Neural crest cell (in vitro differentiated cells): ENCODE measurements around the gene RPTOR. TPM values are rescaled to one million over a fixed set of nuclear protein-coding genes. Genes with fewer than 3 reads are reported as not detected.

ENCODE experiments used
- DNase-seq: peaks from one replicate; pipeline ENCODE4 v3.0.0; 2021; ENCODE audit warnings: low read depth, mixed read lengths, low spot score
- H3K27ac Mint-ChIP-seq: one replicate; pipeline ENCODE4 v1.8.0; 2021; ENCODE audit warnings: mild to moderate bottlenecking, mixed read lengths; ENCODE audit not compliant: unreplicated experiment
- H3K27me3 Mint-ChIP-seq: 2 replicates; pipeline ENCODE4 v1.8.0; 2021; ENCODE audit warnings: low read depth, mild to moderate bottlenecking, mixed read lengths
- H3K36me3 Mint-ChIP-seq: 2 replicates; pipeline ENCODE4 v1.8.0; 2021; ENCODE audit warnings: low read depth, mild to moderate bottlenecking, mixed read lengths
- H3K4me1 Mint-ChIP-seq: 2 replicates; pipeline ENCODE4 v1.8.0; 2021; ENCODE audit warnings: mixed read lengths
- H3K4me3 Mint-ChIP-seq: one replicate; pipeline ENCODE4 v1.8.0; 2021; ENCODE audit warnings: mild to moderate bottlenecking, mixed read lengths
- H3K9me3 Mint-ChIP-seq: 2 replicates; pipeline ENCODE4 v1.8.0; 2021; ENCODE audit warnings: mixed read lengths
- CTCF ChIP-seq: fragments of 200-600 bp; sonication (generic); conservative IDR thresholded peaks from 2 replicates; pipeline ENCODE4 v1.5.0; 2021; ENCODE audit warnings: antibody characterized with exemption, mild to moderate bottlenecking
- total RNA-seq: library from RNA; stranded (reverse); gene quantifications from 2 replicates; pipeline ENCODE4 v1.2.1, GENCODE V29; 2021

RPTOR gene
- total RNA-seq, 1 donor from 2014 or later = 41.1 TPM

- Mint-ChIP-seq H3K36me3 (no peaks in the 10 kb centered on the region), H3K27ac (peak overlapping the region; percentile 81), H3K4me3 (no peak overlapping the region), H3K9me3 (no peaks in the 10 kb centered on the region), H3K27me3 (no peaks in the 10 kb centered on the region), H3K4me1 (peaks cover 19% of the 10 kb centered on the region)
- TF ChIP-seq CTCF = no peak
- DNase-seq = no peak
These were observed 292.4 kb downstream of the RPTOR start for GRCh38 chr17:80836971-80837481.

- Mint-ChIP-seq H3K36me3 (peaks cover 5% of the 10 kb centered on the region), H3K27me3 (no peaks in the 10 kb centered on the region), H3K27ac (no peak overlapping the region), H3K9me3 (no peaks in the 10 kb centered on the region), H3K4me3 (no peak overlapping the region), H3K4me1 (peaks cover 13% of the 10 kb centered on the region)
- no peak for DNase-seq
- no peak for TF ChIP-seq CTCF
These were observed 293.1 kb downstream of the RPTOR start for GRCh38 chr17:80837711-80838110.

GRCh38 chr17:80838311-80839025, 293.8 kb downstream of the RPTOR start:
- Mint-ChIP-seq H3K36me3 (peaks cover 8% of the 10 kb centered on the region), H3K27ac (no peak overlapping the region), H3K4me1 (peaks cover 5% of the 10 kb centered on the region), H3K27me3 (no peaks in the 10 kb centered on the region), H3K4me3 (no peak overlapping the region), H3K9me3 (no peaks in the 10 kb centered on the region)
- DNase-seq = no peak
- no peak for TF ChIP-seq CTCF

GRCh38 chr17:80839026-80839345, 294.3 kb downstream of the RPTOR start:
- Mint-ChIP-seq H3K36me3 (peaks cover 8% of the 10 kb centered on the region), H3K4me3 (no peak overlapping the region), H3K9me3 (no peaks in the 10 kb centered on the region), H3K4me1 (peaks cover 2% of the 10 kb centered on the region), H3K27ac (no peak overlapping the region), H3K27me3 (no peaks in the 10 kb centered on the region)
- no peak for DNase-seq
- TF ChIP-seq CTCF = no peak

GRCh38 chr17:80839511-80839941, 294.9 kb downstream of the RPTOR start:
- TF ChIP-seq CTCF = no peak
- no peak overlapping the region for H3K4me3 Mint-ChIP-seq
- no peak for DNase-seq
- H3K4me1 Mint-ChIP-seq = no peaks in the 10 kb centered on the region
- H3K27me3 Mint-ChIP-seq = no peaks in the 10 kb centered on the region
- H3K36me3 Mint-ChIP-seq = peaks cover 8% of the 10 kb centered on the region
- H3K9me3 Mint-ChIP-seq = no peaks in the 10 kb centered on the region
- H3K27ac Mint-ChIP-seq = no peak overlapping the region
